GM19463 (cell line): ENCODE results near the gene KIAA1143.

Source experiments
- ATAC-seq: cut with Tn5 transposase; IDR thresholded peaks from one replicate; pipeline ENCODE4 v1.9.1; 2021; ENCODE audit warnings: mild to moderate bottlenecking, moderate library complexity; ENCODE audit not compliant: unreplicated experiment

The KIAA1143 gene

GRCh38 chr3:44761424-44762169, at the start of gene KIAA1143, which contains the start of gene KIF15:
KIAA1143 (minus strand) TSS chr3:44761619; CDS start chr3:44761602, 17 bp downstream.
KIF15 (plus strand) TSS chr3:44761794; CDS start chr3:44761866, 72 bp downstream.
- peak; percentile 87 for ATAC-seq

GRCh38 chr3:44805960-44806359, 44.5 kb upstream of the KIAA1143 start:
- no peak for ATAC-seq

- peak; percentile 82 for ATAC-seq
Measured at GRCh38 chr3:44803298-44803697, 41.9 kb upstream of the KIAA1143 start.

- no peak for ATAC-seq
Measured at GRCh38 chr3:44802011-44802410, 40.6 kb upstream of the KIAA1143 start.

- no peak for ATAC-seq
Measured at GRCh38 chr3:44795197-44795596, 33.8 kb upstream of the KIAA1143 start.

GRCh38 chr3:44782891-44783290, 21.5 kb upstream of the KIAA1143 start:
- no peak for ATAC-seq

GRCh38 chr3:44772099-44772442, 10.7 kb upstream of the KIAA1143 start:
- no peak for ATAC-seq

GRCh38 chr3:44771424-44772098, 10.1 kb upstream of the KIAA1143 start:
- no peak for ATAC-seq

- no peak for ATAC-seq
Measured at GRCh38 chr3:44764248-44764647, 2.8 kb upstream of the KIAA1143 start.

GRCh38 chr3:44762690-44763089, 1.3 kb upstream of the KIAA1143 start:
- no peak for ATAC-seq

- no peak for ATAC-seq
Measured at GRCh38 chr3:44762170-44762677, 805 bp upstream of the KIAA1143 start.

GRCh38 chr3:44761101-44761423, 357 bp downstream of the KIAA1143 start:
- ATAC-seq: no peak

GRCh38 chr3:44734646-44735168, 26.7 kb downstream of the KIAA1143 start:
- ATAC-seq: no peak

- ATAC-seq: peak; percentile 85
Measured at GRCh38 chr3:44729384-44729910, 32.0 kb downstream of the KIAA1143 start, which contains the start of gene ZNF501. ZNF501 (plus strand) TSS chr3:44729635; CDS start chr3:44734422, 4,787 bp downstream.

- ATAC-seq: no peak
Measured at GRCh38 chr3:44722103-44722401, 39.4 kb downstream of the KIAA1143 start.

- no peak for ATAC-seq
Measured at GRCh38 chr3:44721231-44722102, 40.0 kb downstream of the KIAA1143 start.

- no peak for ATAC-seq
Measured at GRCh38 chr3:44712455-44713075, 48.9 kb downstream of the KIAA1143 start, which contains the start of gene ZNF502. ZNF502 (plus strand) TSS chr3:44712660; CDS start chr3:44720262, 7,602 bp downstream.
